AG08396 (cell line): Measurements from ENCODE around the gene KCNK15.
"Not testable (repeated sequence)": the region's sequence is repeated elsewhere in the genome, so short reads cannot be mapped to it uniquely, and the experiment has no call there.

Source experiments
- DNase-seq: peaks from one replicate; pipeline ENCODE4 v3.0.0; 2012; ENCODE audit warnings: low spot score, mixed read lengths

The KCNK15 gene

GRCh38 chr20:44759595-44759994 lies 13.9 kb downstream of the KCNK15 start:
- no peak for DNase-seq

DNA sequence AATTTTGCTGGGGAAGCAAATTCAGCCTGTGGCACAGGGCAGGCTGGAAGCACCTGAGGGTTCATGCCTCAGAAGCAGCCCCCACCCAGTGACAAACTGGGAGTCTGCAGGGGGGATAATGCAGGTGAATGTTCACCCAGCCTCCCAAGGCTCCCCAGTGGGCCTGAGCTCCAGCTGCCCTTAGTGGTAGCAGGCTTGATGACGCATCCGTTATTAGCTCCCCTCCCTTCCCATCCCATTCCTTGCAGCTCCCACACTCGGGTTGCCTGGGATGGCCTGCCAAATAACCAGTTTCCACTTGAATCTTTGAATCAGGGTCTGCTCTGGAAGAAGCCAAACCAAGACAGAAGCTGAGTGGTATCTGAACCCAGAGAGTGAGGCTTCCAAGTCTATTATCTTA lies 15.8 kb downstream of the KCNK15 start:
- no peak for DNase-seq

DNA sequence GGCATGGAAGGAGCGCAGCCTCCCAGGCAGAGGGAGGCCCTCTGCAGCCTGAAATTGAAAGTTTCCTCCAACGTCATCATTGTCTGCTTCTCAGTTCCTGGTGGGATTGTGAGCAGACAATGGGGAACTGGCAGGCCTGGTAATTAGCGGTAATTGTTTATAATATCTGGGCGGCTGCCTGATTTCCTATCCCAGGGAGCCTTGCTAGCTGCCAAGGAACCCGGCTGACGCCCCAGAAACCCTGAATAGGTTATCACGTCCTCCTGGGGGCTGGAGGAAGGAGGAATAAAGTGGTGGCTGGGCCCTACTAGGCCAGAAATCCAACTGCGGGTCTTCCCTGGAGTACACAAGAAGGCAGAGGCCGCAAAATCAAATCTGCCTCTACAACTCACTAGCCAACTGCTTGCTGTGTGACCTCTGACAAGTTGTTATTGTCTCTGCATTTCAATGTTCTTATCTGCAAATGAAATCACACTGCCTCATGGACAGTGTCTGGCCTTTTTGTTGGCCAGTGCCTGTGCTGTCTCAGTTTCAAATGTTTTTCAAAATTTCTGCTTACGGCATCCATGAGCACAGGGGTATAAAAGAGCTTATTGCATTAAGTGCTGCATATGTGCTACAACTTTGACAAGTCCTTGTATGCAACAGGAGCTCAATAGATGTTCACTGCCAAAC lies 16.9 kb downstream of the KCNK15 start:
- no peak for DNase-seq

DNA sequence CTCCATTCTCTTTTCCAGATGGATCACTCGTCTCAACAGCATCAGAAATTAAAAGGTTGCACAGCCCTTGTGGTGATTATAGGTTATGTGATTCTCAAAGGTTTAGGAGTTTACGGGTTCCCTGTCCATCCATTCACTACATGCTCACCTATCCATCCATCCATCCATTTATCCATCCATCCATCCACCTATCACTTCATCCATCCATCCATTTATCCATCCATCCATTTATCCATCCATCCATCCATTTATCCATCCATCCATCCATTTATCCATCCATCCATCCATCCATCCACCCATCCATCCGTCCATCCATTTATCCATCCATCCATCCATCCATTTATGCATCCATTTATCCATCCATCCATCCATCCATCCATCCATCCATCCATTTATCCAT lies 18.1 kb downstream of the KCNK15 start:
- DNase-seq, result not testable (repeated sequence)

DNA sequence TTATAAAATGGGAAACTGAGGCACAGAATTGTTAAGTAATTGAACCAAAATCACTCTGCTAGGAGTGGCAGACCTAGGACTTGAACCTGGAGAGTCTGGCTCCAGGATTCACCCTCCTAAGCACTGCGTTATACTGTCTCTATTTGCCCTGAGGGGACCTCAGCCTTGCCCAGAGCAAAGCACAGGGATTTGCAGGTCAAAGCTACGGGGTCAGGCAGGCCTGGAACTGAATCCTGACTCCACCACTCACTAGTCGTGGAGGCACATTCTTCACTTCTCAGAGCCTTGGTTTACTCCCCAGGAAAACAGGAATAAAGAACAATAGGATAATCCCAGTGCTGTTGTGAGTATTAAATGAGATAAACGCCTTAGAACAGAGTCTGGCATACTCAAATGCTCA lies 19.4 kb downstream of the KCNK15 start:
- DNase-seq, result no peak

DNA sequence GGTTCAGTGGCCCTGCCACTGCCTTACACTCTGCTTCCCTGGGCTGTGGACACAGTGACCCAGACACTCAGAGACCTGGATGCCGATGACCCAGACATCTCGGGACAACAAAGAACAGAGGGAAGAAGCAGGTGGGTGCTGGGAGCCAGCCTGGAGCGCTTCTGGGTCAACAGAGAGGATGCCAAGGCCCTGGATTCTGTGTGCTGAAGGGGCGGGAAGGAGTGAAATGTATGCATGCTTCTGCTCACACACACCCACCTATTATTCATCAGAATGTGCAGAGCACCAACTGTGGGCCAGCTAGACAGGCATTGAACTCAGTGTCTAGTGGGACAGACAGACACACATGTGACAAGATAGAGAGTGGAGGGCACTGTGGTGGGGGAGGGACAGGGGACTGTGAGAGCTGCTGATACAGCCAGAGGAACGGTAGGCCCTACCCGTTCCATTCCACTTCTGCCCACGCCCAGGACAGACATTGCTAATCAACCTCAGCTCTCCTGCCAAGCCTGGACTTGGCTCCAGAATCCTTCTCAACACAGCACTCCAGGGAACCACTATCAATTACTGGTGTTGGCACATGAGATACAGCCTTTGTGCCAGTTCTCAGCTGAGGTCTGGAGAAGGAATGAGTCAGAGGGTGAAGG lies 20.2 kb downstream of the KCNK15 start:
- DNase-seq, result no peak

DNA sequence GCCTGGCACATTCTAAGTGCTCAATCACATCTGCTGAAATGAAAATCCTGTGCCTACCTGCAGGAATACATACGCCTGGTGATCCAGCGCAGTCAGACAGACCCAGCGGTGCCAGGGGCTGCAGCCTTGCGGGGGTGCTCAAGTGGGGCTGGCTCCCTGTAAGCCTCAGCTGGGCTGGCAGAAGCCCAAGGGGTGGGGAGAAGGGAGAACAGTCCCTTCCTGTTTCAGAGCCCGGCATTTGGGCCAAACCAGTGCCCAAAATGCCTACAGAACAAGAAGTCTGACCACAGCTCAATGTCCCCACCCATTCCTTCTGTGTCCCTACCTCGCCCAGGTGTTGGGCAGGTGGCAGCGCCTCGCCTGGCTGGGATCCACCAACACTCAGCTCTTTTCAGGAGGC lies 22.6 kb downstream of the KCNK15 start:
- no peak for DNase-seq

GRCh38 chr20:44768854-44769480 lies 23.3 kb downstream of the KCNK15 start:
- DNase-seq, result no peak

GRCh38 chr20:44769481-44769863 lies 23.8 kb downstream of the KCNK15 start:
- DNase-seq, result no peak

- DNase-seq, result no peak
Measured at GRCh38 chr20:44770484-44771171, 25.0 kb downstream of the KCNK15 start.

DNA sequence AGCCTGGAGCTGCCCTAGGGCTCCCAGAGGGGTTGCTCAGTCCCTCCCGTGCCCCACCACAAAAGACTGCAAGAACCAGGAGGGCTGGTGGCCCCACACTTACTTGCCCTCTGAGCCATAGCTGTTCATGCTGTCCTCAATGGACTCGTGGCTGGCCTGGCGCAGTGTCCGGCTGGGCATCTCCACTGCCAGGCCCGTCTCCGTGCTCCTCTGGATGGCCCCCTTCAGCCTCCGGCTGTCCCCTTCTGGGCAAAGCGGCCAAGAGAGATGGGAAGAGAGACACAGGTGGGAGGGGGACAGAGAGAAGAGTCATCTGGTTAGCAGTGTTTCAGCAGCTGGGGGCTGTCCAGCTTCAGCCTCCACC lies 25.5 kb downstream of the KCNK15 start:
- no peak for DNase-seq

DNA sequence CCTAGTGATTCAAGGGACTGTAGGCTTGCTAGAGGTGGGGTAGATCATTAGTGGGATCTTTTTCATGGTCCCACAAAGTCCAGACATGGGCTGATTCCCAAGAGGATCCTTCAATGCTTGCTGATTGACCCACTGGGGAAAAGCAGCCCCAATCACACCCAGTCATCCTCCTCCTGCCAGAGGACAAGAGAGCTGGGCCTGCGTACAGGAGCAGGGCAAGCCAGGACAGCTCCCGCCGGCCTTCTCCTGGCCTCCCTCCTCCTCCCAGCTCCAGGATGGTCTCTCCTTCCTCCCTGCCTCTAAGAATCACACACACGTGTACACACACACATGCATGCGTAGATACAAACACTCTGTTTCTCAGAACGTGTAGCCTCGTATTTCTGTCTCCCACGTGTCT lies 27.0 kb downstream of the KCNK15 start:
- no peak for DNase-seq

- no peak for DNase-seq
Measured at GRCh38 chr20:44773070-44773829, 27.6 kb downstream of the KCNK15 start.

DNA sequence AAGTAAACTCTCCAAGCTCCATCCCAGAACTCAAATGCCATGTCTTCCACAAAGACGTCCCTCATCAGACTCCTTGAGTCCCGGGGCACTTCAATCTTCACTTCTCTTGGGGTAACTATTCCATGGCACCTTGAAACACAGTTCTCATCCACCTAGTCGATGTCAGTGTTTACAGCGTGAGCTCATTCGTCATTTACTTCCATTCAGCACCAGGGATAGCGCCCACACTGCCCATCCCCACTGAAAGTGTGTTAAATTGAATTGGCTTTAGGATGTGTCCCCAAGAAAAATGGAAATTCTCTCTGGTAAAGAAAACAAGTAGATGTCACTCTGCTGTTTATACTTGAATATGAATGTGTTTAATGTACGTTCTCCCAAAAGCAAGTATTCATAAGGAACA lies 31.3 kb downstream of the KCNK15 start:
- no peak for DNase-seq

DNA sequence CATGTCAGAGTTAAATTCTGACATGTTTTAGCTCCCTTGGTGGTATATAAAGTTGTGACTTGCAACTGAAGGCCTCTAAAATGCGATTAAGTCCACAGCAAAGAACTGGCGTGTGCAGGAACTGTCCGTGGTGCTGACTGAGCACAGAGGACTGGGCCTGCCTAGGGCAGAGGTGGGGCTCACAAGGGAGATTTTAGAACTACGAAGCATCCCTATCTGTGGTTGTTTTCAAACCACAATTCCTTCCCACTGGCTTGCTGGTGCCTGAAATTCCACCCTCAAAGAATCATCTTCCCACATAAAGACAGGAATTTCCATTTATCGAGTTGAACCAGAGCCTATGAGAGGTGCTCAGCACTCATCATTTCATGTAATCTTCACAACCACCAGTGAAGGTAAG lies 34.6 kb downstream of the KCNK15 start:
- peak; percentile 63 for DNase-seq

- DNase-seq, result no peak
Measured at GRCh38 chr20:44781118-44781517, 35.5 kb downstream of the KCNK15 start.

GRCh38 chr20:44781791-44782190 lies 36.1 kb downstream of the KCNK15 start:
- no peak for DNase-seq

- DNase-seq, result no peak
Measured at GRCh38 chr20:44784688-44785087, 39.0 kb downstream of the KCNK15 start.

- DNase-seq, result no peak
Measured at GRCh38 chr20:44785768-44786167, 40.1 kb downstream of the KCNK15 start.

DNA sequence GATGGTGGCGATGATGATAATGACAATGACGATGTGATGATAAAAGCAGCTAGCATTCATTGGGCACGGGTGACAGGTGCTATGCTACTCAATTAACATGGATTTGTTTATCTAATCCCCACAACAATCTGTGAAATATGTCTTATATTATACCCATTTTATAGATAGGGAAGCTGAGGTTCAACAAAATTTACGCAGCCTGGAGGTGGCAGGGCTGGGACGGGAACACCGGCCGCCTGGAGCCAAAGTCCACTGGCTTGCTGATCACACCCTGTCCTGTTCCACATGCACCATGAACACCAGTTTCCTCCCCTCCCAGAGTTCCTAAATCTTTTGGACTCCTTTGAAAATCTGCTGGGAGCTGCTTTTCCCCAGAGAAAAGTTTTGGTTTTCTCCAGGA lies 41.6 kb downstream of the KCNK15 start:
- DNase-seq, result no peak

- DNase-seq, result no peak
Measured at GRCh38 chr20:44788706-44789456, 43.2 kb downstream of the KCNK15 start.
